Ishikawa (cell line): ENCODE results near the gene CFAP20DC.

Experiments used
- CEBPB ChIP-seq: IDR thresholded peaks from 2 replicates; pipeline ENCODE4 v1.6.1; 2012
- CREB1 ChIP-seq: IDR thresholded peaks from 2 replicates; pipeline ENCODE4 v1.6.1; 2012; ENCODE audit warnings: low read depth
- EGR1 ChIP-seq: IDR thresholded peaks from 2 replicates; pipeline ENCODE4 v1.6.1; 2012
- EP300 ChIP-seq: IDR thresholded peaks from 2 replicates; pipeline ENCODE4 v1.6.1; 2012; ENCODE audit warnings: borderline replicate concordance
- FOXM1 ChIP-seq: IDR thresholded peaks from 2 replicates; pipeline ENCODE4 v1.6.1; 2012; ENCODE audit warnings: low read depth, borderline replicate concordance
- NFIC ChIP-seq: IDR thresholded peaks from 2 replicates; pipeline ENCODE4 v1.6.1; 2012
- RAD21 ChIP-seq: IDR thresholded peaks from 2 replicates; pipeline ENCODE4 v1.6.1; 2012; ENCODE audit warnings: low read depth
- TAF1 ChIP-seq: IDR thresholded peaks from 2 replicates; pipeline ENCODE4 v1.6.1; 2012; ENCODE audit warnings: low read depth, mild to moderate bottlenecking
- TEAD4 ChIP-seq: IDR thresholded peaks from 2 replicates; pipeline ENCODE4 v1.6.1; 2012
- YY1 ChIP-seq: IDR thresholded peaks from 2 replicates; pipeline ENCODE4 v1.6.1; 2012; ENCODE audit warnings: low read depth
- ZBTB7A ChIP-seq: IDR thresholded peaks from 2 replicates; pipeline ENCODE4 v1.6.1; 2012; ENCODE audit warnings: low read depth
- TF ChIP-seq, protein P1 (sequence below): IDR thresholded peaks from 2 replicates; pipeline ENCODE4 v1.6.1; 2012
- TF ChIP-seq, protein P2 (sequence below): IDR thresholded peaks from 2 replicates; pipeline ENCODE4 v1.6.1; 2012
- TF ChIP-seq, protein P3 (sequence below): IDR thresholded peaks from 2 replicates; pipeline ENCODE4 v1.6.1; 2012; ENCODE audit warnings: low read depth, mild to moderate bottlenecking

Gene CFAP20DC

DNA sequence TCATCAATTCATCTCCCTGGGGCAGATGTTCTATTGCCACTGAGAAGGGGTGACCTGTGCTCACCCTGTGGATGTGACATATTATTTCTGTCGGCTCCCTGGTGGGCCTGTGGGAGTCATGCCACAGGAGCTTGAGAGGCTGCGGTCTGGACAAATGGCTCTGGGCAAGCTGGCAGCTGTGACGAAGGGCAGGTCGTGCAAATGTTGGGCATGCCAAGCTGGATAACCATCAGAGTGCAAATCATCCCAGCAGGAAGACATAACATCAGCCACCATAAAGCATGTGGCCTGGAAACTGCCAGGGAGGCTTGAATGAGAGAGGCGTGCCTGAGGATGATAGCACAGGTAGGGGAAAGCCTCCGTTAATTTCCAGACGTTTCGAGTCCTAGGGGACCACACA, 338.0 kb downstream of the CFAP20DC start:
- TF ChIP-seq RAD21 (no peak), TAF1 (no peak), FOXM1 (no peak)

DNA sequence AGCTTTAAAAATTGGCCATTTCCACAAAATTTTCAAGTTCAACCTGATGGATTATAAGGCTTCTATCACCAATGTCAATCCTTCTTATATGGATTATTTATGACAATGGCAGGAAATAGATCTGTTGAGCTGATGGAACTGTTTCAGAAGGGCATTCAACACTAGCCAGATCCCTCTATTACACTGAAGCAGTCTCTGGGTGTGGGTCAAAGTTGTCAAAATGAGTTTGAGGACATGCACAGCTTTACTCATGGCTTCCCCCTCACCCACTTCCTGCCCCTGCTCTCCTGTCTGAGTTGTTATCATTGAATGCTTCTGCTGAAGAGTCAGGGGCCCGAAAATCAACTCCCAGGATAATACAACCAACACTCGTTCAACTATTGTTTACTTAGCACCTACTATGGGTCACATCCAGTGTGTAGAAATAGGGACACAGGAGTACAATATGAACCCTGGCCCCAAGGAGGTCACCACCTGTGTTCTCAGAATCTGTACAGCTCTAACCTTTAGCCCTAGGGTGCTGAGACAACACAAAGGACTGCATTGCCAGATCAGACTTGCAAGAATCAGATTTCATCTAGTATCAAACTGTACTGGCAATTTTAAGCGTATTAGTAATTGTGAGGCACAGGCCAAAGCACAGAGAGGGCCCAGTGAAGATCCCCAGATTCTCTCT, 341.6 kb downstream of the CFAP20DC start:
- no peak for TF ChIP-seq CEBPB
- TF ChIP-seq TAF1 = no peak
- no peak for TF ChIP-seq YY1
- TF ChIP-seq NFIC = no peak
- no peak for TF ChIP-seq FOXM1
- TF ChIP-seq, protein P1, sequence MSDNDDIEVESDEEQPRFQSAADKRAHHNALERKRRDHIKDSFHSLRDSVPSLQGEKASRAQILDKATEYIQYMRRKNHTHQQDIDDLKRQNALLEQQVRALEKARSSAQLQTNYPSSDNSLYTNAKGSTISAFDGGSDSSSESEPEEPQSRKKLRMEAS = no peak
- TF ChIP-seq ZBTB7A = no peak
- TF ChIP-seq EP300 = no peak

DNA sequence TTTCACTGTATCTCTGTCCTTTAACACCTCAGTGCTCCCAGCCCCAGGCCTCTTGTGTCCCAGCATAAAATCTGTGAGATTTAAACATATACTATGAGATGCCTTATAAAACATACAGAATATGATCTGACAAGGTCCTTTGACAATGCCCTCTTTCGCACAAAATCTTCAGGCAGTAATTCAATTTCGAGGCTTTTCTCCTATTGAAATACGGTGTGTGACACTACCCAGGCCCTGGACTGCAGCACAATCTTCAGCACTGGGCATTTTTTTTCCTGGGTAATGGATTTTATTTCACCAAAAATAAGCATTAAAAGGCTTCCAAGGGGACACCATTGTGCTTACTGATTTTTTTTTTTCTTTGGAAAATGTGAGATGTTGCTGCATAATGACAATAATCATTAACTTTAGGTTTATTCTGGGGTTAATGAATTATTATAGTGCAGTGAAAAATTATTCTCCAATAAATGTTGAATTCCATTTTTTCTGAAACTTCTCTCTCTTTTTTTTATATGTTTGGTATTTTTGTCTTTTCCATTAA, 342.4 kb downstream of the CFAP20DC start:
- TF ChIP-seq, protein P2, sequence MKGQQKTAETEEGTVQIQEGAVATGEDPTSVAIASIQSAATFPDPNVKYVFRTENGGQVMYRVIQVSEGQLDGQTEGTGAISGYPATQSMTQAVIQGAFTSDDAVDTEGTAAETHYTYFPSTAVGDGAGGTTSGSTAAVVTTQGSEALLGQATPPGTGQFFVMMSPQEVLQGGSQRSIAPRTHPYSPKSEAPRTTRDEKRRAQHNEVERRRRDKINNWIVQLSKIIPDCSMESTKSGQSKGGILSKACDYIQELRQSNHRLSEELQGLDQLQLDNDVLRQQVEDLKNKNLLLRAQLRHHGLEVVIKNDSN = no peak
- TF ChIP-seq EP300 (no peak), NFIC (no peak)
- TF ChIP-seq, protein P3, sequence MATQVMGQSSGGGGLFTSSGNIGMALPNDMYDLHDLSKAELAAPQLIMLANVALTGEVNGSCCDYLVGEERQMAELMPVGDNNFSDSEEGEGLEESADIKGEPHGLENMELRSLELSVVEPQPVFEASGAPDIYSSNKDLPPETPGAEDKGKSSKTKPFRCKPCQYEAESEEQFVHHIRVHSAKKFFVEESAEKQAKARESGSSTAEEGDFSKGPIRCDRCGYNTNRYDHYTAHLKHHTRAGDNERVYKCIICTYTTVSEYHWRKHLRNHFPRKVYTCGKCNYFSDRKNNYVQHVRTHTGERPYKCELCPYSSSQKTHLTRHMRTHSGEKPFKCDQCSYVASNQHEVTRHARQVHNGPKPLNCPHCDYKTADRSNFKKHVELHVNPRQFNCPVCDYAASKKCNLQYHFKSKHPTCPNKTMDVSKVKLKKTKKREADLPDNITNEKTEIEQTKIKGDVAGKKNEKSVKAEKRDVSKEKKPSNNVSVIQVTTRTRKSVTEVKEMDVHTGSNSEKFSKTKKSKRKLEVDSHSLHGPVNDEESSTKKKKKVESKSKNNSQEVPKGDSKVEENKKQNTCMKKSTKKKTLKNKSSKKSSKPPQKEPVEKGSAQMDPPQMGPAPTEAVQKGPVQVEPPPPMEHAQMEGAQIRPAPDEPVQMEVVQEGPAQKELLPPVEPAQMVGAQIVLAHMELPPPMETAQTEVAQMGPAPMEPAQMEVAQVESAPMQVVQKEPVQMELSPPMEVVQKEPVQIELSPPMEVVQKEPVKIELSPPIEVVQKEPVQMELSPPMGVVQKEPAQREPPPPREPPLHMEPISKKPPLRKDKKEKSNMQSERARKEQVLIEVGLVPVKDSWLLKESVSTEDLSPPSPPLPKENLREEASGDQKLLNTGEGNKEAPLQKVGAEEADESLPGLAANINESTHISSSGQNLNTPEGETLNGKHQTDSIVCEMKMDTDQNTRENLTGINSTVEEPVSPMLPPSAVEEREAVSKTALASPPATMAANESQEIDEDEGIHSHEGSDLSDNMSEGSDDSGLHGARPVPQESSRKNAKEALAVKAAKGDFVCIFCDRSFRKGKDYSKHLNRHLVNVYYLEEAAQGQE = no peak
- TF ChIP-seq, protein P1 = no peak

DNA sequence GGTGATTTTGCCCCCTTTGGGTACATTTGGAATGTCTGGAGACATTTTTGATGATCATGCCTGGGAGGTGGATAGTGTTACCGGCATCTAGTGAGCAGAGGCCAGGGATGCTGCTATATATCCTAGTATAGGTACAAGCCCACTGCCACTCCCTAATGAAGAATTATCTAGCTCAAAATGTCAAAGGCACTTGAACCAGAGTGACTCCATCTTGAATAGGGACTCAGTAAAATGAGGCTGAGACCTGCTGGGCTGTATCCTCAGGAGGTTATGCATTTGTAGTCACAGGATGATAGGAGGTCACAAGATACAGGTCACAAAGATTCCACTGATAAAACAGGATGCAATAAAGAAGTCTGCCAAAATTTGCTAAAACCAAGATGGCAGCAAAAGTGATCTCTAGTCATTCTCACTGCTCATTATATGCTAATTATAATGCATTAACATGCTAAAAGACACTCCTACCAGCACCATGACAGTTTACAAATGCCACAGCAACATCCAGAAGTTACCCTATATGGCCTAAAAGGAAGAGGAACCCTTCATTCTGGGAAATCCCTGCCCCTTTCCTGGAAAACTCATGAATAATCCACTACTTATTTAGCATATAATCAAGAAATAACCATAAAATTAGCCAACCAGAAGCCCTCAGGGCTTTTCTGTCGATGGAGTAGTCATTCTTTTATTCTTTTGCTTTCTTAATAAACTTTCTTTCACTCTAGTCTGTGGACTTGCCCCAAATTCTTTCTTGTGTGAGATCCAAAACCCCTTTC, 343.2 kb downstream of the CFAP20DC start:
- TF ChIP-seq NFIC = no peak
- no peak for TF ChIP-seq FOXM1
- TF ChIP-seq CEBPB = no peak
- TF ChIP-seq, protein P1 = no peak
- TF ChIP-seq, protein P3 = no peak
- TF ChIP-seq CREB1 = no peak
- TF ChIP-seq ZBTB7A = no peak
- TF ChIP-seq YY1 = no peak
- no peak for TF ChIP-seq EGR1
- no peak for TF ChIP-seq TAF1

DNA sequence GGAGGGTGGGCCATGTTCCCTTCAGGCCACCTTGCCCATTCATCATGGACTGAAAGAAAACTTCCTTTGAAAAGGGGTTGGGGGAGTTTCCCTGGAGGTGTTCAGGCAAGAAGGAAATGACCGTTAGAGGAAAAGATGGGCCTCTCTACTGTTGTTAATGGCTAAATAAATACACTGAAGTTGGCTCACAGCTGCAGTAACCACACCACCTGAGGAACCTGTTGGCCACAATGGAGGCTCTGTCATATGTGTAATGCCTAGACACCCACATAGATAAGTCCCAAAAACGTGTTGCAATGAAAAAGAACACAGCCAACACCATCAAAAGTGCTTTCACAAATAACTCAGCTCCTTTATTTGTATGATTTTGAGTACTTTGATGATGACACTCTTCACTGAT, 345.1 kb downstream of the CFAP20DC start:
- TF ChIP-seq CEBPB (no peak), TEAD4 (no peak)
- TF ChIP-seq, protein P1 = no peak
- TF ChIP-seq, protein P3 = no peak
